A549 (cell line): Measurements from ENCODE around the gene SENP5.

Source experiments
- KDM5A ChIP-seq: fragments of 200-600 bp; sonication (generic); IDR thresholded peaks from 2 replicates; pipeline ENCODE4 v1.6.1; 2016; ENCODE audit warnings: antibody characterized with exemption, mild to moderate bottlenecking
- RAD21 ChIP-seq, 2 experiments: fragments of >200 bp in 1 of 2; sonication (Bioruptor Twin) in 1 of 2; formaldehyde crosslinking in 1 of 2; IDR thresholded peaks in 1 of 2; conservative IDR thresholded peaks in 1 of 2; 2 replicates in 1 of 2; 3 replicates in 1 of 2; pipeline ENCODE4 v1.6.1; 2012 to 2018; ENCODE audit warnings: inconsistent platforms in 1 of 2
- RFX5 ChIP-seq: fragments of 450-650 bp; IDR thresholded peaks from 2 replicates; pipeline ENCODE4 v1.7.1; 2014; ENCODE audit warnings: antibody characterized with exemption, mild to moderate bottlenecking, moderate library complexity
- TF ChIP-seq, protein P1 (sequence below): fragments of >200 bp; sonication (Bioruptor Twin); formaldehyde crosslinking; IDR thresholded peaks from 3 replicates; pipeline ENCODE4 v1.5.1; 2016

DNA sequence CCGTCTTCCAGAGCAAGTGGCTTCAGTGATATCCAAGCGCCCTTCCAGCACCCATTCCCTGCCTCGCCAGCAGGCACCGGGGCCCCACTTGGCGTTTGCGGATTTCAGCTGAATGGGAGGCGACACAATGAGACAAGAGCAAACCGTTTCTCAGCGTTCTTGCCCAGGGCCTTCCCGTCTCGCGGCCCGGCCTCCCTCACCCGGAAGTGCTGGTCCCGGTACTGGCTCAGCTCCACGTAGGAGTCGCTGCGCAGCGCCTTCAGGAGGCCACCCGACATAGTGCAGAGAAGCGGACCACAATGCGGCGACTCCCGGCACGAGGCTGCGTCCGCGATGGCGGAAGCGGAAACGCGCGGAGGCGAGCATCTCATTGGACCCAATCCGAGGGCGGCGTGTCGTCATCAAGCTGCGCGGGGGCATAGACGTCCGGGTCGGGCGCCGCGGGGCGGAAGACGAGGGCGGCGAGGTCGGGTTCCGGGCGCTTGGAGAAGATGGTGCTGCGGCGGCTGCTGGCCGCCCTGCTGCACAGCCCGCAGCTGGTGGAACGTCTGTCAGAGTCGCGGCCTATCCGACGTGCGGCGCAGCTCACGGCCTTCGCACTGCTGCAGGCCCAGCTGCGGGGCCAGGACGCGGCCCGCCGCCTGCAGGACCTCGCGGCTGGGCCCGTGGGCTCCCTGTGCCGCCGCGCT is 74.7 kb downstream of the SENP5 start, which contains the start of gene NCBP2:
- TF ChIP-seq RFX5 (no peak), KDM5A (peak; percentile 73), RAD21 (conservative IDR thresholded peaks at IDR 0.05 in 1 of 2, IDR thresholded peaks at IDR 0.05 in 1 of 2) (peak; percentile 36 to 50; a peak in 4 of 5 replicates)
- TF ChIP-seq, protein P1, sequence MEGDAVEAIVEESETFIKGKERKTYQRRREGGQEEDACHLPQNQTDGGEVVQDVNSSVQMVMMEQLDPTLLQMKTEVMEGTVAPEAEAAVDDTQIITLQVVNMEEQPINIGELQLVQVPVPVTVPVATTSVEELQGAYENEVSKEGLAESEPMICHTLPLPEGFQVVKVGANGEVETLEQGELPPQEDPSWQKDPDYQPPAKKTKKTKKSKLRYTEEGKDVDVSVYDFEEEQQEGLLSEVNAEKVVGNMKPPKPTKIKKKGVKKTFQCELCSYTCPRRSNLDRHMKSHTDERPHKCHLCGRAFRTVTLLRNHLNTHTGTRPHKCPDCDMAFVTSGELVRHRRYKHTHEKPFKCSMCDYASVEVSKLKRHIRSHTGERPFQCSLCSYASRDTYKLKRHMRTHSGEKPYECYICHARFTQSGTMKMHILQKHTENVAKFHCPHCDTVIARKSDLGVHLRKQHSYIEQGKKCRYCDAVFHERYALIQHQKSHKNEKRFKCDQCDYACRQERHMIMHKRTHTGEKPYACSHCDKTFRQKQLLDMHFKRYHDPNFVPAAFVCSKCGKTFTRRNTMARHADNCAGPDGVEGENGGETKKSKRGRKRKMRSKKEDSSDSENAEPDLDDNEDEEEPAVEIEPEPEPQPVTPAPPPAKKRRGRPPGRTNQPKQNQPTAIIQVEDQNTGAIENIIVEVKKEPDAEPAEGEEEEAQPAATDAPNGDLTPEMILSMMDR, result peak; percentile 46; the same call in 2 of the 3 replicates
